ENCODE data around the gene SLC35B2. TPM values are rescaled to one million over a fixed set of nuclear protein-coding genes. Genes with fewer than 3 reads are reported as not detected.

The SLC35B2 gene
- total and polyA plus RNA-seq, 2 experiments from 2014 or later = 14.0 to 30.9 TPM

DNA sequence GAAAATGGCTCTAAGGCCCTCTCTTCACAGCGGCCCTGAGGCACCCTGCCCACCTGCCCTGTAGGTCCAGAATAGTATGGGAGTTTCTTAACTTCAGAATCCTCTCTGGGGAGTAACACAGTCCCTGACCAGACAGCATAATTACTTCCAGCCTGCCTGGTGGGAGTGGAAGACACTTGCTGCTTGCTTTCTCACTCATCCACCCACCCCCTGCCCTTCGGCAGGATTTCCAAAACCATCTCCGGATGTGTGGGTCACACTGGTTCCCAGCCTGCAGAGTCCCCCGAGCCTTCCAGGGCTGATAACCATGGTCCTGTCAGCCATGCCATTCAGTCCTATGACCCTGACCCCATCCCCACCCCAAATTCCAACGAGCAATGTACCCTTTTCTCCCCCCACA, 28.5 kb downstream of the SLC35B2 start:
- H3K4me1 ChIP-seq (ENCODE audit: insufficient read depth) = peaks cover 28% of the 10 kb centered on the region
- Mint-ChIP-seq H3K36me3 (ENCODE audit: low read depth) (peaks cover 69% of the 10 kb centered on the region), H3K9me3 (no peaks in the 10 kb centered on the region; the same call in 2 of the 3 replicates), H3K27me3 (ENCODE audit: insufficient read depth, low read depth, poor library complexity) (peaks cover 33% of the 10 kb centered on the region), H3K4me1 (peaks cover 54% of the 10 kb centered on the region), H3K4me3 (no peak overlapping the region), H3K27ac (no peak overlapping the region)
- no peak overlapping the region for H3K27ac ChIP-seq (ENCODE audit: low read depth)
- H3K4me3 ChIP-seq = no peak overlapping the region
- H3K79me2 ChIP-seq (replicated peaks; ENCODE audit: insufficient read depth) = peaks cover 42% of the 10 kb centered on the region
- H3K9me2 ChIP-seq (ENCODE audit: insufficient read depth) = no peaks in the 10 kb centered on the region
- ATAC-seq = no peak
- H2AFZ ChIP-seq = no peak overlapping the region
- H3K27me3 ChIP-seq (ENCODE audit: insufficient read depth) = no peaks in the 10 kb centered on the region
- H3F3A ChIP-seq (replicated peaks; ENCODE audit: low read depth) = peaks cover 15% of the 10 kb centered on the region
- H4K20me1 ChIP-seq (replicated peaks; ENCODE audit: insufficient read depth) = peaks cover 41% of the 10 kb centered on the region
- peaks cover 4% of the 10 kb centered on the region; the same call in 1 of the 2 replicates for H3K36me3 ChIP-seq (ENCODE audit: insufficient read depth)
- DNase-seq (ENCODE audit: low spot score) = no peak
- H3K4me2 ChIP-seq = no peak overlapping the region
- TF ChIP-seq ZNF331 (CRISPR knock-in tag; IDR thresholded peaks at IDR 0.05; ENCODE audit: low read depth) (no peak), POLR2AphosphoS5 (IDR thresholded peaks at IDR 0.05; ENCODE audit: low read depth) (no peak), NANOG (IDR thresholded peaks at IDR 0.05; ENCODE audit: borderline replicate concordance) (no peak), ZNF114 (CRISPR knock-in tag; IDR thresholded peaks at IDR 0.05) (no peak), EZH2 (IDR thresholded peaks at IDR 0.05; ENCODE audit: low read depth, unreplicated experiment) (no peak), JUNB (IDR thresholded peaks at IDR 0.05; ENCODE audit: unreplicated experiment) (no peak), EZH2phosphoT487 (IDR thresholded peaks at IDR 0.05; ENCODE audit: unreplicated experiment) (no peak), CREB1 (CRISPR knock-in tag; IDR thresholded peaks at IDR 0.05; ENCODE audit: low read depth) (no peak), STAT1 (IDR thresholded peaks at IDR 0.05; ENCODE audit: unreplicated experiment) (no peak)
- TF ChIP-seq, protein P1, sequence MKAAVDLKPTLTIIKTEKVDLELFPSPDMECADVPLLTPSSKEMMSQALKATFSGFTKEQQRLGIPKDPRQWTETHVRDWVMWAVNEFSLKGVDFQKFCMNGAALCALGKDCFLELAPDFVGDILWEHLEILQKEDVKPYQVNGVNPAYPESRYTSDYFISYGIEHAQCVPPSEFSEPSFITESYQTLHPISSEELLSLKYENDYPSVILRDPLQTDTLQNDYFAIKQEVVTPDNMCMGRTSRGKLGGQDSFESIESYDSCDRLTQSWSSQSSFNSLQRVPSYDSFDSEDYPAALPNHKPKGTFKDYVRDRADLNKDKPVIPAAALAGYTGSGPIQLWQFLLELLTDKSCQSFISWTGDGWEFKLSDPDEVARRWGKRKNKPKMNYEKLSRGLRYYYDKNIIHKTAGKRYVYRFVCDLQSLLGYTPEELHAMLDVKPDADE (IDR thresholded peaks at IDR 0.05) = no peak
- TF ChIP-seq, protein P2, sequence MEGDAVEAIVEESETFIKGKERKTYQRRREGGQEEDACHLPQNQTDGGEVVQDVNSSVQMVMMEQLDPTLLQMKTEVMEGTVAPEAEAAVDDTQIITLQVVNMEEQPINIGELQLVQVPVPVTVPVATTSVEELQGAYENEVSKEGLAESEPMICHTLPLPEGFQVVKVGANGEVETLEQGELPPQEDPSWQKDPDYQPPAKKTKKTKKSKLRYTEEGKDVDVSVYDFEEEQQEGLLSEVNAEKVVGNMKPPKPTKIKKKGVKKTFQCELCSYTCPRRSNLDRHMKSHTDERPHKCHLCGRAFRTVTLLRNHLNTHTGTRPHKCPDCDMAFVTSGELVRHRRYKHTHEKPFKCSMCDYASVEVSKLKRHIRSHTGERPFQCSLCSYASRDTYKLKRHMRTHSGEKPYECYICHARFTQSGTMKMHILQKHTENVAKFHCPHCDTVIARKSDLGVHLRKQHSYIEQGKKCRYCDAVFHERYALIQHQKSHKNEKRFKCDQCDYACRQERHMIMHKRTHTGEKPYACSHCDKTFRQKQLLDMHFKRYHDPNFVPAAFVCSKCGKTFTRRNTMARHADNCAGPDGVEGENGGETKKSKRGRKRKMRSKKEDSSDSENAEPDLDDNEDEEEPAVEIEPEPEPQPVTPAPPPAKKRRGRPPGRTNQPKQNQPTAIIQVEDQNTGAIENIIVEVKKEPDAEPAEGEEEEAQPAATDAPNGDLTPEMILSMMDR (conservative IDR thresholded peaks at IDR 0.05; ENCODE audit: low read depth in 2 of 2) = no peak
- TF ChIP-seq, protein P3, sequence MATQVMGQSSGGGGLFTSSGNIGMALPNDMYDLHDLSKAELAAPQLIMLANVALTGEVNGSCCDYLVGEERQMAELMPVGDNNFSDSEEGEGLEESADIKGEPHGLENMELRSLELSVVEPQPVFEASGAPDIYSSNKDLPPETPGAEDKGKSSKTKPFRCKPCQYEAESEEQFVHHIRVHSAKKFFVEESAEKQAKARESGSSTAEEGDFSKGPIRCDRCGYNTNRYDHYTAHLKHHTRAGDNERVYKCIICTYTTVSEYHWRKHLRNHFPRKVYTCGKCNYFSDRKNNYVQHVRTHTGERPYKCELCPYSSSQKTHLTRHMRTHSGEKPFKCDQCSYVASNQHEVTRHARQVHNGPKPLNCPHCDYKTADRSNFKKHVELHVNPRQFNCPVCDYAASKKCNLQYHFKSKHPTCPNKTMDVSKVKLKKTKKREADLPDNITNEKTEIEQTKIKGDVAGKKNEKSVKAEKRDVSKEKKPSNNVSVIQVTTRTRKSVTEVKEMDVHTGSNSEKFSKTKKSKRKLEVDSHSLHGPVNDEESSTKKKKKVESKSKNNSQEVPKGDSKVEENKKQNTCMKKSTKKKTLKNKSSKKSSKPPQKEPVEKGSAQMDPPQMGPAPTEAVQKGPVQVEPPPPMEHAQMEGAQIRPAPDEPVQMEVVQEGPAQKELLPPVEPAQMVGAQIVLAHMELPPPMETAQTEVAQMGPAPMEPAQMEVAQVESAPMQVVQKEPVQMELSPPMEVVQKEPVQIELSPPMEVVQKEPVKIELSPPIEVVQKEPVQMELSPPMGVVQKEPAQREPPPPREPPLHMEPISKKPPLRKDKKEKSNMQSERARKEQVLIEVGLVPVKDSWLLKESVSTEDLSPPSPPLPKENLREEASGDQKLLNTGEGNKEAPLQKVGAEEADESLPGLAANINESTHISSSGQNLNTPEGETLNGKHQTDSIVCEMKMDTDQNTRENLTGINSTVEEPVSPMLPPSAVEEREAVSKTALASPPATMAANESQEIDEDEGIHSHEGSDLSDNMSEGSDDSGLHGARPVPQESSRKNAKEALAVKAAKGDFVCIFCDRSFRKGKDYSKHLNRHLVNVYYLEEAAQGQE (IDR thresholded peaks at IDR 0.05; ENCODE audit: unreplicated experiment) = no peak
- TF ChIP-seq, protein P4, sequence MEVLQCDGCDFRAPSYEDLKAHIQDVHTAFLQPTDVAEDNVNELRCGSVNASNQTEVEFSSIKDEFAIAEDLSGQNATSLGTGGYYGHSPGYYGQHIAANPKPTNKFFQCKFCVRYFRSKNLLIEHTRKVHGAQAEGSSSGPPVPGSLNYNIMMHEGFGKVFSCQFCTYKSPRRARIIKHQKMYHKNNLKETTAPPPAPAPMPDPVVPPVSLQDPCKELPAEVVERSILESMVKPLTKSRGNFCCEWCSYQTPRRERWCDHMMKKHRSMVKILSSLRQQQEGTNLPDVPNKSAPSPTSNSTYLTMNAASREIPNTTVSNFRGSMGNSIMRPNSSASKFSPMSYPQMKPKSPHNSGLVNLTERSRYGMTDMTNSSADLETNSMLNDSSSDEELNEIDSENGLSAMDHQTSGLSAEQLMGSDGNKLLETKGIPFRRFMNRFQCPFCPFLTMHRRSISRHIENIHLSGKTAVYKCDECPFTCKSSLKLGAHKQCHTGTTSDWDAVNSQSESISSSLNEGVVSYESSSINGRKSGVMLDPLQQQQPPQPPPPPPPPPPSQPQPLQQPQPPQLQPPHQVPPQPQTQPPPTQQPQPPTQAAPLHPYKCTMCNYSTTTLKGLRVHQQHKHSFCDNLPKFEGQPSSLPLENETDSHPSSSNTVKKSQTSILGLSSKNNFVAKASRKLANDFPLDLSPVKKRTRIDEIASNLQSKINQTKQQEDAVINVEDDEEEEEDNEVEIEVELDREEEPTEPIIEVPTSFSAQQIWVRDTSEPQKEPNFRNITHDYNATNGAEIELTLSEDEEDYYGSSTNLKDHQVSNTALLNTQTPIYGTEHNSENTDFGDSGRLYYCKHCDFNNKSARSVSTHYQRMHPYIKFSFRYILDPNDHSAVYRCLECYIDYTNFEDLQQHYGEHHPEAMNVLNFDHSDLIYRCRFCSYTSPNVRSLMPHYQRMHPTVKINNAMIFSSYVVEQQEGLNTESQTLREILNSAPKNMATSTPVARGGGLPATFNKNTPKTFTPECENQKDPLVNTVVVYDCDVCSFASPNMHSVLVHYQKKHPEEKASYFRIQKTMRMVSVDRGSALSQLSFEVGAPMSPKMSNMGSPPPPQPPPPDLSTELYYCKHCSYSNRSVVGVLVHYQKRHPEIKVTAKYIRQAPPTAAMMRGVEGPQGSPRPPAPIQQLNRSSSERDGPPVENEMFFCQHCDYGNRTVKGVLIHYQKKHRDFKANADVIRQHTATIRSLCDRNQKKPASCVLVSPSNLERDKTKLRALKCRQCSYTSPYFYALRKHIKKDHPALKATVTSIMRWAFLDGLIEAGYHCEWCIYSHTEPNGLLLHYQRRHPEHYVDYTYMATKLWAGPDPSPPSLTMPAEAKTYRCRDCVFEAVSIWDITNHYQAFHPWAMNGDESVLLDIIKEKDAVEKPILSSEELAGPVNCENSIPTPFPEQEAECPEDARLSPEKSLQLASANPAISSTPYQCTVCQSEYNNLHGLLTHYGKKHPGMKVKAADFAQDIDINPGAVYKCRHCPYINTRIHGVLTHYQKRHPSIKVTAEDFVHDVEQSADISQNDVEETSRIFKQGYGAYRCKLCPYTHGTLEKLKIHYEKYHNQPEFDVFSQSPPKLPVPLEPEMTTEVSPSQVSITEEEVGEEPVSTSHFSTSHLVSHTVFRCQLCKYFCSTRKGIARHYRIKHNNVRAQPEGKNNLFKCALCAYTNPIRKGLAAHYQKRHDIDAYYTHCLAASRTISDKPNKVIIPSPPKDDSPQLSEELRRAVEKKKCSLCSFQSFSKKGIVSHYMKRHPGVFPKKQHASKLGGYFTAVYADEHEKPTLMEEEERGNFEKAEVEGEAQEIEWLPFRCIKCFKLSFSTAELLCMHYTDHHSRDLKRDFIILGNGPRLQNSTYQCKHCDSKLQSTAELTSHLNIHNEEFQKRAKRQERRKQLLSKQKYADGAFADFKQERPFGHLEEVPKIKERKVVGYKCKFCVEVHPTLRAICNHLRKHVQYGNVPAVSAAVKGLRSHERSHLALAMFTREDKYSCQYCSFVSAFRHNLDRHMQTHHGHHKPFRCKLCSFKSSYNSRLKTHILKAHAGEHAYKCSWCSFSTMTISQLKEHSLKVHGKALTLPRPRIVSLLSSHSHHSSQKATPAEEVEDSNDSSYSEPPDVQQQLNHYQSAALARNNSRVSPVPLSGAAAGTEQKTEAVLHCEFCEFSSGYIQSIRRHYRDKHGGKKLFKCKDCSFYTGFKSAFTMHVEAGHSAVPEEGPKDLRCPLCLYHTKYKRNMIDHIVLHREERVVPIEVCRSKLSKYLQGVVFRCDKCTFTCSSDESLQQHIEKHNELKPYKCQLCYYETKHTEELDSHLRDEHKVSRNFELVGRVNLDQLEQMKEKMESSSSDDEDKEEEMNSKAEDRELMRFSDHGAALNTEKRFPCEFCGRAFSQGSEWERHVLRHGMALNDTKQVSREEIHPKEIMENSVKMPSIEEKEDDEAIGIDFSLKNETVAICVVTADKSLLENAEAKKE (CRISPR knock-in tag; IDR thresholded peaks at IDR 0.05) = no peak

Measured in GM23338 (cell line).